ENCODE data around the gene NR3C1.

GRCh38 chr5:143331956-143332355 is 71.5 kb downstream of the NR3C1 start:
- no peak for TF ChIP-seq NFRKB (IDR thresholded peaks at IDR 0.05)
- no peak for TF ChIP-seq L3MBTL2 (conservative IDR thresholded peaks at IDR 0.05)
- TF ChIP-seq SP1 (IDR thresholded peaks at IDR 0.05): no peak
- TF ChIP-seq FOXK2 (IDR thresholded peaks at IDR 0.05): no peak
- no peak for TF ChIP-seq ZNF384 (IDR thresholded peaks at IDR 0.05)
- no peak for TF ChIP-seq BHLHE40 (IDR thresholded peaks at IDR 0.05; ENCODE audit: borderline replicate concordance)
- no peak for TF ChIP-seq FOXM1 (IDR thresholded peaks at IDR 0.05; ENCODE audit: borderline replicate concordance)
- TF ChIP-seq SUZ12 (IDR thresholded peaks at IDR 0.05): no peak
- no peak for TF ChIP-seq FOXA1 (IDR thresholded peaks at IDR 0.05)
- TF ChIP-seq ARNT (IDR thresholded peaks at IDR 0.05): no peak

All from HEK293T (cell line).